CD4-positive, alpha-beta T cell (primary cell): ENCODE results near the gene TMED7. TPM values are rescaled to one million over a fixed set of nuclear protein-coding genes. Genes with fewer than 3 reads are reported as not detected.

ENCODE experiments used
- ATAC-seq: fragments of 200-7000 bp; cut with Tn5 transposase; one replicate; pipeline ENCODE4 v1.10.0; 2022; ENCODE audit warnings: mild to moderate bottlenecking; ENCODE audit not compliant: poor library complexity
- CTCF ChIA-PET: fragments of 350-600 bp; sonication (Branson Sonifier 250); formaldehyde crosslinking; loops from one replicate; lab custom pipeline; 2021; ENCODE audit warnings: antibody characterized with exemption, inconsistent platforms; lab: Charles Lee
- POLR2A ChIA-PET: fragments of 350-600 bp; sonication (Branson Sonifier 250); formaldehyde crosslinking; loops from one replicate; lab custom pipeline; 2021; ENCODE audit warnings: antibody characterized with exemption, inconsistent platforms; lab: Charles Lee
- DNase-seq, 14 experiments: peaks; one replicate each; pipeline ENCODE4 v3.0.0-alpha.2; 2013 to 2020; ENCODE audit warnings: mixed read lengths in 2 of 14
- H3K27ac ChIP-seq, 2 donors: one replicate each; pipeline versions ENCODE4 v1.5.1 to v1.7.0; 2013; ENCODE audit warnings: low read length in 2 of 2, low read depth in 1 of 2, mild to moderate bottlenecking in 1 of 2
- H3K27me3 ChIP-seq, 2 experiments: 1 replicate in 1 of 2; 2 replicates in 1 of 2; pipeline versions ENCODE4 v1.6.1 to v1.7.0; 2013; ENCODE audit warnings: low read length in 2 of 2, control low read depth in 1 of 2, mild to moderate bottlenecking in 1 of 2, moderate library complexity in 1 of 2; ENCODE audit not compliant: insufficient read depth in 2 of 2, control insufficient read depth in 1 of 2
- H3K36me3 ChIP-seq: one replicate; pipeline ENCODE4 v1.6.1; 2013; ENCODE audit warnings: low read length, control low read depth; ENCODE audit not compliant: insufficient read depth
- H3K4me1 ChIP-seq: one replicate; pipeline ENCODE4 v1.6.1; 2013; ENCODE audit warnings: low read length, control low read depth; ENCODE audit not compliant: insufficient read depth
- H3K4me3 ChIP-seq: one replicate; pipeline ENCODE4 v1.5.1; 2013; ENCODE audit warnings: mild to moderate bottlenecking, low read length, moderate library complexity
- H3K9me3 ChIP-seq, 2 experiments: 1 replicate in 1 of 2; 2 replicates in 1 of 2; pipeline versions ENCODE4 v1.6.1 to v1.7.0; 2013; ENCODE audit warnings: low read length in 2 of 2, mild to moderate bottlenecking in 2 of 2, control low read depth in 1 of 2, moderate library complexity in 1 of 2; ENCODE audit not compliant: control insufficient read depth in 1 of 2, insufficient read depth in 1 of 2
- H3K27ac Mint-ChIP-seq: one replicate; pipeline ENCODE4 v1.8.0; 2020; ENCODE audit warnings: mixed read lengths
- H3K27me3 Mint-ChIP-seq: one replicate; pipeline ENCODE4 v1.8.0; 2021; ENCODE audit warnings: mixed read lengths
- H3K36me3 Mint-ChIP-seq: one replicate; pipeline ENCODE4 v1.8.0; 2021; ENCODE audit warnings: low read depth, mixed read lengths
- H3K4me1 Mint-ChIP-seq: one replicate; pipeline ENCODE4 v1.8.0; 2021; ENCODE audit warnings: low read depth, mixed read lengths
- H3K4me3 Mint-ChIP-seq: one replicate; pipeline ENCODE4 v1.8.0; 2020; ENCODE audit warnings: mild to moderate bottlenecking, mixed read lengths
- H3K9me3 Mint-ChIP-seq: one replicate; pipeline ENCODE4 v1.8.0; 2020; ENCODE audit warnings: mixed read lengths
- intact Hi-C, 2 experiments: fragments of 100-400 bp; cut with DNase I in 1 of 2; cut with micrococcal nuclease in 1 of 2; formaldehyde crosslinking; loops; one replicate each; pipeline versions ENCODE4 v1.15.1 to v1.9.0; 2023 to 2025; cut with DNase I, micrococcal nuclease
- total RNA-seq, 174 experiments: library from RNA in 2 of 174; stranded (reverse) in 2 of 174; gene quantifications; one replicate each; pipeline ENCODE4 v1.2.3 and lab custom pipeline; 2021 to 2026
- TF ChIP-seq, protein P1 (sequence below): fragments of 200-600 bp; IDR thresholded peaks from one replicate; pipeline ENCODE4 v1.8.0; 2022; ENCODE audit warnings: antibody characterized with exemption, mild to moderate bottlenecking

The TMED7 gene
- total RNA-seq, 2 experiments from 2014 or later = 50.4 to 56.7 TPM

DNA sequence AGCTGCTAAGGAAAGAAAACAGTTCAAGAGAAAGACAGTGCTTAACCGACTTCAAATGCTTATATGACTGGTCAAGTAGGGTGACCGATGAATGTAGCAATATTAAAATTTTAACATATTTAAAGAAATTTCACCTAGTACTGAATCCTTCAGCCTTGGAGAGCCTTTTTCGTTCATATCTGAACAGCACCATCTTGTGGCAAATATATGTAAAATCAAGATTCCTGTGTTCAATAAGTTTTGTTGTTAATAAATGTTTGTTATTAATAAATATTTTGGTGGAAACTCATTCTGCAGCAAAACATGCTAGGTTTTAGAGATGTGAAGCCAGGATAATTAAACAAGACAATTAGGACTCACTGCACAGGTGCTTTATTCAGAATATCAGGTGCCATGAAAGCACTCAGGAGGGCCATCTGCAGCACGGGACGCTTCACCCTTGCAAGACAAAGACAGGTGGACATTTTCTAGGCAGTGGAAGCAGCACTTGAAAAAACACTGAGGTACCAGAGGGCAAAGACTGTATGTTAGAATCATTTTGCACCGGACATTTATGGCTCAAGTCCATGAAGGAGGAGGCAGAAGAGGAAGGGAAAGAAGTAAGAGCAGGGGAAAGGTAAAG, 39.2 kb downstream of the TMED7 start:
- Histone ChIP-seq H3K36me3 (no peaks in the 10 kb centered on the region), H3K27me3 (no peaks in the 10 kb centered on the region), H3K4me1 (no peaks in the 10 kb centered on the region), H3K4me3 (no peak overlapping the region), H3K27ac (no peak overlapping the region), H3K9me3 (no peaks in the 10 kb centered on the region)
- Mint-ChIP-seq H3K4me3 (no peak overlapping the region), H3K27me3 (no peaks in the 10 kb centered on the region), H3K9me3 (no peaks in the 10 kb centered on the region), H3K27ac (no peak overlapping the region), H3K4me1 (no peaks in the 10 kb centered on the region), H3K36me3 (no peaks in the 10 kb centered on the region)
- intact Hi-C loops = loop anchor here (1.0 to 5.0 kb wide), 4 partner anchors 39 to 1974 kb away; no protein-coding TSS in a partner anchor
- TF ChIP-seq, protein P1, sequence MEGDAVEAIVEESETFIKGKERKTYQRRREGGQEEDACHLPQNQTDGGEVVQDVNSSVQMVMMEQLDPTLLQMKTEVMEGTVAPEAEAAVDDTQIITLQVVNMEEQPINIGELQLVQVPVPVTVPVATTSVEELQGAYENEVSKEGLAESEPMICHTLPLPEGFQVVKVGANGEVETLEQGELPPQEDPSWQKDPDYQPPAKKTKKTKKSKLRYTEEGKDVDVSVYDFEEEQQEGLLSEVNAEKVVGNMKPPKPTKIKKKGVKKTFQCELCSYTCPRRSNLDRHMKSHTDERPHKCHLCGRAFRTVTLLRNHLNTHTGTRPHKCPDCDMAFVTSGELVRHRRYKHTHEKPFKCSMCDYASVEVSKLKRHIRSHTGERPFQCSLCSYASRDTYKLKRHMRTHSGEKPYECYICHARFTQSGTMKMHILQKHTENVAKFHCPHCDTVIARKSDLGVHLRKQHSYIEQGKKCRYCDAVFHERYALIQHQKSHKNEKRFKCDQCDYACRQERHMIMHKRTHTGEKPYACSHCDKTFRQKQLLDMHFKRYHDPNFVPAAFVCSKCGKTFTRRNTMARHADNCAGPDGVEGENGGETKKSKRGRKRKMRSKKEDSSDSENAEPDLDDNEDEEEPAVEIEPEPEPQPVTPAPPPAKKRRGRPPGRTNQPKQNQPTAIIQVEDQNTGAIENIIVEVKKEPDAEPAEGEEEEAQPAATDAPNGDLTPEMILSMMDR = peak; percentile 74
- no peak for ATAC-seq
- peak in 3 of 14 experiments; percentile 31 to 46 (median 44) for DNase-seq
- POLR2A ChIA-PET = no interaction called here
- CTCF ChIA-PET = no interaction called here

- H3K36me3 ChIP-seq = no peaks in the 10 kb centered on the region
- CTCF ChIA-PET = no interaction called here
- POLR2A ChIA-PET = no interaction called here
- ATAC-seq (no peak), DNase-seq (no peak)
- no peaks in the 10 kb centered on the region for H3K27me3 ChIP-seq
- no peaks in the 10 kb centered on the region for H3K9me3 ChIP-seq
- no peaks in the 10 kb centered on the region for H3K9me3 Mint-ChIP-seq
- no peak overlapping the region for H3K27ac ChIP-seq
- H3K27ac Mint-ChIP-seq = no peak overlapping the region
- TF ChIP-seq, protein P1 = no peak
- H3K4me3 Mint-ChIP-seq = no peak overlapping the region
- H3K4me1 Mint-ChIP-seq = no peaks in the 10 kb centered on the region
- no peaks in the 10 kb centered on the region for H3K36me3 Mint-ChIP-seq
- no peaks in the 10 kb centered on the region for H3K4me1 ChIP-seq
- H3K4me3 ChIP-seq = no peak overlapping the region
- intact Hi-C loops = loop anchor here (5.0 kb wide), 3 partner anchors 38 to 1973 kb away; no protein-coding TSS in a partner anchor
- H3K27me3 Mint-ChIP-seq = no peaks in the 10 kb centered on the region
Observed at GRCh38 chr5:115585265-115585664, 40.6 kb downstream of the TMED7 start.

GRCh38 chr5:115584501-115584900, 41.3 kb downstream of the TMED7 start:
- Mint-ChIP-seq H3K27me3 (no peaks in the 10 kb centered on the region), H3K27ac (no peak overlapping the region), H3K36me3 (no peaks in the 10 kb centered on the region), H3K4me1 (no peaks in the 10 kb centered on the region), H3K4me3 (no peak overlapping the region), H3K9me3 (no peaks in the 10 kb centered on the region)
- TF ChIP-seq, protein P1 = no peak
- ATAC-seq (no peak), DNase-seq (no peak)
- Histone ChIP-seq H3K27me3 (no peaks in the 10 kb centered on the region), H3K9me3 (no peaks in the 10 kb centered on the region), H3K27ac (no peak overlapping the region), H3K36me3 (no peaks in the 10 kb centered on the region), H3K4me3 (no peak overlapping the region), H3K4me1 (no peaks in the 10 kb centered on the region)
- intact Hi-C loops = no loop called here
- ChIA-PET CTCF (no interaction called here), POLR2A (no interaction called here)
